Kasumi-1 (cell line): ENCODE measurements around the gene CABLES2.

Experiments
- DNase-seq, 2 experiments: peaks; one replicate each; lab custom pipeline; 2025; lab: John Stamatoyannopoulos, UW

The CABLES2 gene

GRCh38 chr20:62405108-62405980, 1.7 kb downstream of the CABLES2 start:
- DNase-seq = no peak

GRCh38 chr20:62404761-62405107, 2.4 kb downstream of the CABLES2 start:
- no peak for DNase-seq

GRCh38 chr20:62404112-62404665, 2.9 kb downstream of the CABLES2 start:
- DNase-seq = no peak

GRCh38 chr20:62403331-62403730, 3.8 kb downstream of the CABLES2 start:
- no peak for DNase-seq

- DNase-seq = no peak
Measured at GRCh38 chr20:62402456-62403150, 4.5 kb downstream of the CABLES2 start.

- no peak for DNase-seq
Measured at GRCh38 chr20:62401331-62401779, 5.7 kb downstream of the CABLES2 start.

GRCh38 chr20:62400541-62400940, 6.5 kb downstream of the CABLES2 start:
- no peak for DNase-seq

GRCh38 chr20:62400021-62400420, 7.1 kb downstream of the CABLES2 start:
- no peak for DNase-seq

- DNase-seq = no peak
Measured at GRCh38 chr20:62398120-62398821, 8.8 kb downstream of the CABLES2 start.

GRCh38 chr20:62396367-62397239, 10.5 kb downstream of the CABLES2 start:
- DNase-seq = no peak

GRCh38 chr20:62395311-62396242, 11.5 kb downstream of the CABLES2 start:
- no peak for DNase-seq

GRCh38 chr20:62394248-62395245, 12.5 kb downstream of the CABLES2 start:
- DNase-seq = no peak

GRCh38 chr20:62393830-62394229, 13.3 kb downstream of the CABLES2 start:
- DNase-seq = no peak

GRCh38 chr20:62393335-62393665, 13.8 kb downstream of the CABLES2 start:
- DNase-seq = no peak

GRCh38 chr20:62392621-62393334, 14.3 kb downstream of the CABLES2 start:
- no peak for DNase-seq

- DNase-seq = no peak
Measured at GRCh38 chr20:62392077-62392418, 15.0 kb downstream of the CABLES2 start.

- DNase-seq = no peak
Measured at GRCh38 chr20:62391165-62392076, 15.7 kb downstream of the CABLES2 start.
